SK-N-SH treated with all-trans-retinoic acid at 6 μM for 48 hours (cell line): ENCODE data around the gene CDK18.

Experiments used
- CREB5 ChIP-seq: fragments of 250-450 bp; sonication (Bioruptor Pico); IDR thresholded peaks from 2 replicates; pipeline ENCODE4 v1.5.1; 2020; ENCODE audit warnings: low read depth, mild to moderate bottlenecking, moderate library complexity
- CSDC2 ChIP-seq: fragments of 250-450 bp; sonication (Bioruptor Pico); IDR thresholded peaks from 2 replicates; pipeline ENCODE4 v1.5.0; 2020; ENCODE audit warnings: mild to moderate bottlenecking, moderate library complexity
- ESRRG ChIP-seq: fragments of 250-450 bp; sonication (Bioruptor Pico); IDR thresholded peaks from 2 replicates; pipeline ENCODE4 v1.6.1; 2021; ENCODE audit warnings: mild to moderate bottlenecking
- ISL1 ChIP-seq: fragments of 250-450 bp; sonication (Bioruptor Pico); IDR thresholded peaks from 2 replicates; pipeline ENCODE4 v2.1.2; 2022; ENCODE audit warnings: mild to moderate bottlenecking, moderate library complexity
- PATZ1 ChIP-seq: fragments of 250-450 bp; sonication (Bioruptor Pico); IDR thresholded peaks from 2 replicates; pipeline ENCODE4 v1.8.0; 2020; ENCODE audit warnings: mild to moderate bottlenecking, moderate library complexity, borderline replicate concordance
- PPARA ChIP-seq: fragments of 250-450 bp; sonication (Bioruptor Pico); IDR thresholded peaks from 2 replicates; pipeline ENCODE4 v1.5.0; 2020; ENCODE audit warnings: mild to moderate bottlenecking, borderline replicate concordance
- RARB ChIP-seq: fragments of 250-450 bp; sonication (Bioruptor Pico); IDR thresholded peaks from 2 replicates; pipeline ENCODE4 v1.8.0; 2021; ENCODE audit warnings: mild to moderate bottlenecking, moderate library complexity
- ZC3H10 ChIP-seq: fragments of 250-450 bp; sonication (Bioruptor Pico); IDR thresholded peaks from 2 replicates; pipeline ENCODE4 v1.5.1; 2021; ENCODE audit warnings: mild to moderate bottlenecking, moderate library complexity
- ZFP3 ChIP-seq: fragments of 250-450 bp; sonication (Bioruptor Pico); IDR thresholded peaks from 2 replicates; pipeline ENCODE4 v1.5.0; 2020; ENCODE audit warnings: mild to moderate bottlenecking, moderate library complexity
- ZFP30 ChIP-seq: fragments of 450-650 bp; formaldehyde crosslinking; IDR thresholded peaks from 2 replicates; pipeline ENCODE4 v1.5.0; 2022; ENCODE audit warnings: mild to moderate bottlenecking, moderate library complexity
- ZNF565 ChIP-seq: fragments of 450-650 bp; formaldehyde crosslinking; conservative IDR thresholded peaks from 2 replicates; pipeline ENCODE4 v1.5.0; 2020; ENCODE audit warnings: low read depth, mild to moderate bottlenecking, moderate library complexity

- no peak for TF ChIP-seq ZFP30
- TF ChIP-seq ZFP3 (CRISPR knock-in tag), result no peak
- TF ChIP-seq ZC3H10 (CRISPR knock-in tag), result no peak
- no peak for TF ChIP-seq RARB (CRISPR knock-in tag)
- TF ChIP-seq CSDC2 (CRISPR knock-in tag), result no peak
- no peak for TF ChIP-seq ISL1 (CRISPR knock-in tag)
- no peak for TF ChIP-seq ESRRG (CRISPR knock-in tag)
- TF ChIP-seq ZNF565 (CRISPR knock-in tag), result no peak
- TF ChIP-seq CREB5 (CRISPR knock-in tag), result no peak
- no peak for TF ChIP-seq PPARA (CRISPR knock-in tag)
- TF ChIP-seq PATZ1 (CRISPR knock-in tag), result no peak
Measured at GRCh38 chr1:205523891-205524793, 19.7 kb downstream of the CDK18 start.
